GM18508 (cell line): ENCODE measurements around the gene NDUFA1.
"Not testable (repeated sequence)": the region's sequence is repeated elsewhere in the genome, so short reads cannot be mapped to it uniquely, and the experiment has no call there.

Experiments used
- ATAC-seq: cut with Tn5 transposase; IDR thresholded peaks from one replicate; pipeline ENCODE4 v1.9.1; 2021; ENCODE audit warnings: moderate number of reproducible peaks; ENCODE audit not compliant: insufficient read depth, unreplicated experiment

The NDUFA1 gene

DNA sequence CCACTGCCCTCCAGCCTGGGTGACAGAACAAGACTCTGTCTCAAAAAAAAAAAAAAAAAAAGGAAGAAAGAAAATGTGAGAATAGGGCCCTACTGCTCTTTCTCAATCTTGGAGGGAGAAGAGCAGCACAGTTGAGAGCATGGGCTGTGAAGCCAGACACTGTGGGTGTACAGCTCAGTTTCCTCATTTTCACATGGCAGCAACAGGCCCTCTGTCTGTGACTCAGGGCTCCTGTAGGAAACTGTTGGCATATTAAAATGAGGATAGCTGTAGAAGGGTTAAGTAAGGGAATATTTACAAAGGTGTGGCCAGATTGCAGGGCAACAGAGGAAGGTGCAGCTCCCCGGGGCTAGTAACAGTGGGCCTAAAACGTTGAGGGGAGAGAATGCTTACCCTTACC lies 27.5 kb downstream of the NDUFA1 start:
- ATAC-seq = no peak

DNA sequence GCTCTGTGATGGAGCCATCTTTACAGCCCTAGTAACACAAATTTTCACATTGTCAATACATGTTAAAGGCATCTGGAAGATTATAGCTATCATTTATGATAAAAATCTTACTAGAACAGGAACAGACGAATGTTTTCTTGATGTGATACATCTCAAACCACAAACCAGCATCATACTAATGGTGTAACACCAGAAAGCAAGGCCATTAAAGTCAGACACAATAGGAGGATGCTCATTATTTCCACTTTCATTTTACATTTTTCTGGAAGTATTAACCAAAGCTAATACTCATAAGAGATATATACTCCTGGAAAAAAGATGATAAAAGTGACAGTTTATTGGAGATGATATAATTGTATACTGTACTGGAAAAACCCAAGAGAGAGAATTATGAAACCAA lies 29.3 kb downstream of the NDUFA1 start:
- ATAC-seq = no peak

DNA sequence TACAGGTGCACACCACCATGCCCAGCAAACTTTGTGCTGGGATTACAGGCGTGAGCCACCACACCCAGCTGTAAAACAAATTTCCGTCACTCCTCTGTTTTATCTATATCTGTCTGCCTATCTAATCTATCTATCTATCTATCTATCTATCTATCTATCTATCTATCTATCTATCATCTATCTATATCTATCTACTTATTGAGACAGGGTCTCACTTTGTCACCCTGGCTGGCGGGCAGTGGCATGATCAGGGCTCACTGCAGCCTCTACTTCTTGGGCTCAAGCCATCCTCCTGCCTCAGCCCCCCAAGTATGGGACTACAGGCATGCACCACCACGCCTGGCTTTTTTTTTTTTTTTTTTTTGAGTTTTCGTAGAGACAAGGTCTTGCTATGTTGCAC lies 44.7 kb downstream of the NDUFA1 start:
- no peak for ATAC-seq

DNA sequence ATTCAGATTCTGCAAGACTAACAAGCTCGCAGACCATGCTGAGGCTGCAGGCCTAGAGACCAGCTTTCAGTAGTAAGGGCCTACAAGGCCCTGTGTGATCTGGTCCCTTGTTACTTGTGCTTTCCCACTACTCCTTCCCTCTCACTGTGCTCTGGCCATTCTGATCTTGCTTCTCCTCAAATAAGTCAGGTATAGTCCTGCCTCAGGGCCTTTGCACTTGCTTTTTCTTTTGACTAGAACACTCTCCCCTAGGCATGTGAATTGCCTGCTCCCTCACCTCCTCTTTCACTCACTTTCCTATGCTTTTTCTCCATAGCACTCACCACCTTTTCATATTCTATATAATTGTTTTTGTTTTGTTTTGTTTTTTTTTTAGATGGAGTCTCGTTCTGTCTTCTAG lies 46.2 kb downstream of the NDUFA1 start:
- ATAC-seq = no peak

DNA sequence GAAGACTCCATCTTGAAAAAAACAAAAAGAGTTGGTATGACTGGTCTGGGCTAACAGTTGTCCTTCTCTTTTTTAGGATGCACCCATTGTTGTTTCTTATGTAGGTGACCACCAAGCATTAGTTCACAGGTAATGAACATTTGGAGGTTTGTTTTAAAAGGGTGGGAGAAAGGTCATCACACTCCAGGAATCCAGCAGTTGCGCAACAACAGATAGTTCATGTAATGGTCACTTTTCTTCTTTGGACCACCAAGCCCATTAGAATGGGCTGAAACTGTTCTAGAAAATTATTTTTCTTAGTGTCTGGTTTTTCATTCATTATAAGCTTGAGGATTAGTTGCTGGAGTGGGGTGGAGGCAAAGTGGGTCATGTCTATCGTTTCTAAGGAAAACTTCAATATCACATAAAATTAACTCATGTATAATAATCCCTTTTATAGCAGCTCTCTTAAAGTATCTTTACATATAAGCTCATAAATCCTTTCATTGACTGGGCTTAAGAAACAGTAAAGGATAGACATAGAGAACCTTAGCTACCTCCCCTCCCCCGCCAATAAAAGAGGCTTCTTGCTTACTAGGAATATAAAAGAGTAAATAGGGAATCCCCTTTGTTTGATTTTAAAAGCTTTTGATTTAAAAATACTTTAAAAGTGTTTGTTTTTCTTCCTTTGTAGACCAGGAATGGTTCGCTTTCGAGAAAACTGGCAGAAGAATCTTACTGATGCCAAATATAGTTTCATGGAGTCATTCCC lies 48.4 kb downstream of the NDUFA1 start:
- ATAC-seq = no peak

DNA sequence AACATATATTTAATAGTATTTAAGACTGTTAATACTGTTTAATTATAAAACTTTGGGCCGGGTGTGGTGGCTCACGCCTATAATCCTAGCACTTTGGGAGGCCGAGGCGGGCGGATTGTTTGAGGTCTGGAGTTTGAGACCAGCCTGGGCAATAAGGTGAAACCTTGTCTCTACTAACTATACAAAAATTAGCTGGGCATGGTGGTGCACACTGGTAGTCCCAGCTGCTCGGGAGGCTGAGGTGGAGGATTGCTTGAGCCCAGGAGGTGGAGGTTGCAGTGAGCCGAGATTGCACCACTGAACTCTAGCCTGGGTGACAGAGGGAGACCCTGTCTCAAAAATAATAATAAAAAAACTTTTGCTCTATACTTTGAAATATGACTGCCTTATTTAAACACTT lies 50.8 kb downstream of the NDUFA1 start:
- ATAC-seq = not testable (repeated sequence)
